Sigmoid colon (tissue), 7 donors: ENCODE measurements around the gene C14orf39. TPM values are rescaled to one million over a fixed set of nuclear protein-coding genes. Genes with fewer than 3 reads are reported as not detected.
"Not testable (repeated sequence)": the region's sequence is repeated elsewhere in the genome, so short reads cannot be mapped to it uniquely, and the experiment has no call there.

ENCODE experiments used
- DNase-seq: peaks from one replicate; pipeline ENCODE4 v3.0.0-alpha.2; 2019
- H3K27ac ChIP-seq, 4 donors: fragments of 200-600 bp; sonication (generic); one replicate each; pipeline ENCODE4 v1.5.1; 2016 to 2019; ENCODE audit warnings: mild to moderate bottlenecking in 1 of 4
- H3K27me3 ChIP-seq, 3 donors: fragments of 200-600 bp; sonication (generic); one replicate each; pipeline ENCODE4 v1.5.1; 2019; ENCODE audit warnings: mild to moderate bottlenecking in 1 of 3
- H3K36me3 ChIP-seq, 4 donors: fragments of 200-600 bp; sonication (generic); one replicate each; pipeline ENCODE4 v1.5.1; 2016 to 2019
- H3K4me1 ChIP-seq, 4 donors: fragments of 200-600 bp; sonication (generic); one replicate each; pipeline ENCODE4 v1.5.1; 2017 to 2019
- H3K4me3 ChIP-seq, 4 donors: fragments of 200-600 bp; sonication (generic); one replicate each; pipeline ENCODE4 v1.5.1; 2017 to 2019; ENCODE audit warnings: mild to moderate bottlenecking in 2 of 4, moderate library complexity in 1 of 4
- H3K9me3 ChIP-seq, 4 donors: fragments of 200-600 bp in 3 of 4; sonication (generic) in 3 of 4; one replicate each; pipeline versions ENCODE4 v1.5.1 to v1.6.1; 2013 to 2019
- CTCF ChIP-seq, 4 experiments: fragments of 450-650 bp in 3 of 4; fragments of 200-600 bp in 1 of 4; IDR thresholded peaks; one replicate each; pipeline ENCODE4 v1.5.1; 2016 to 2019; ENCODE audit warnings: antibody characterized with exemption in 4 of 4, mild to moderate bottlenecking in 3 of 4, moderate library complexity in 2 of 4
- EP300 ChIP-seq, 4 donors: sonication (generic); formaldehyde crosslinking; IDR thresholded peaks; one replicate each; pipeline ENCODE4 v1.6.1; 2017; ENCODE audit warnings: antibody characterized with exemption in 4 of 4
- POLR2A ChIP-seq, 2 donors: fragments of 450-650 bp; IDR thresholded peaks; one replicate each; pipeline ENCODE4 v1.6.1; 2016; ENCODE audit warnings: antibody characterized with exemption in 2 of 2, mild to moderate bottlenecking in 2 of 2, moderate library complexity in 2 of 2
- POLR2AphosphoS5 ChIP-seq, 4 donors: sonication (generic); formaldehyde crosslinking; IDR thresholded peaks; one replicate each; pipeline ENCODE4 v1.6.1; 2017; ENCODE audit warnings: antibody characterized with exemption in 4 of 4
- WGBS, 2 donors: extraction: QIAGEN DNeasy Blood & Tissue Kit; methylation state at CpG; one replicate each; pipeline ENCODE4 v1.1.7; 2013; 5-methylcytosine and 5-hydroxymethylcytosine counted together
- intact Hi-C: fragments of 100-400 bp; cut with DNase I; formaldehyde crosslinking; loops from one replicate; pipeline ENCODE4 v1.15.1; 2023
- polyA plus RNA-seq, 3 donors: library from polyadenylated mRNA; stranded (reverse); fragments of 200-250 nt; gene quantifications; one replicate each; pipeline ENCODE4 v1.2.3, GENCODE V29; 2013
- total RNA-seq, 4 donors: library from RNA; depleted of rRNA; stranded (reverse); fragments of >200 nt; gene quantifications; one replicate each; pipeline ENCODE4 v1.1.0, GENCODE V29; 2016
- donor health status: healthy with polysubstance abuse.
- donor health status: Bipolar disorder and iron deficiency.
- donor health status: healthy.

The C14orf39 gene
- total and polyA plus RNA-seq, 7 donors = 0.16 to 1.6 (median 0.36) TPM; not detected in 4

- Histone ChIP-seq H3K4me3 (no peak overlapping the region), H3K36me3 (no peaks in the 10 kb centered on the region), H3K9me3 (no peaks in the 10 kb centered on the region), H3K4me1 (no peaks in the 10 kb centered on the region), H3K27ac (no peak overlapping the region), H3K27me3 (peaks cover 0 to 33% (median 0%) of the 10 kb centered on the region in 3 donors)
- no peak for DNase-seq
- intact Hi-C loops = no loop called here
- 24 to 65% methylated on average over 1 of the region's 1 CpG for WGBS, 2 donors
- TF ChIP-seq POLR2AphosphoS5 (IDR thresholded peaks at IDR 0.05) = no peak
- no peak for TF ChIP-seq EP300 (IDR thresholded peaks at IDR 0.05)
- no peak for TF ChIP-seq POLR2A (IDR thresholded peaks at IDR 0.05)
Observed at GRCh38 chr14:60495946-60496345, 10.1 kb upstream of the C14orf39 start.

GRCh38 chr14:60490270-60490669 lies 4.4 kb upstream of the C14orf39 start:
- H3K9me3 ChIP-seq = no peaks in the 10 kb centered on the region
- 91 to 96% methylated on average over 3 of the region's 3 CpGs for WGBS, 2 donors
- H3K27me3 ChIP-seq = peaks cover 9 to 50% (median 25%) of the 10 kb centered on the region in 3 donors
- no peak for DNase-seq
- TF ChIP-seq CTCF (IDR thresholded peaks at IDR 0.05) (no peak), EP300 (IDR thresholded peaks at IDR 0.05) (no peak), POLR2AphosphoS5 (IDR thresholded peaks at IDR 0.05) (no peak), POLR2A (IDR thresholded peaks at IDR 0.05) (no peak)
- H3K4me3 ChIP-seq = no peak overlapping the region
- H3K27ac ChIP-seq = no peak overlapping the region
- intact Hi-C loops = no loop called here
- H3K36me3 ChIP-seq = no peaks in the 10 kb centered on the region
- peaks cover 0 to 8% (median 8%) of the 10 kb centered on the region in 4 donors for H3K4me1 ChIP-seq

GRCh38 chr14:60488175-60488574 lies 2.3 kb upstream of the C14orf39 start:
- H3K27me3 ChIP-seq = peaks cover 12 to 62% (median 30%) of the 10 kb centered on the region in 3 donors
- no peak overlapping the region for H3K4me3 ChIP-seq
- intact Hi-C loops = no loop called here
- no peaks in the 10 kb centered on the region for H3K9me3 ChIP-seq
- H3K27ac ChIP-seq = no peak overlapping the region
- TF ChIP-seq EP300 (IDR thresholded peaks at IDR 0.05) = no peak
- TF ChIP-seq POLR2AphosphoS5 (IDR thresholded peaks at IDR 0.05) = no peak
- DNase-seq = no peak
- no peaks in the 10 kb centered on the region for H3K36me3 ChIP-seq
- peaks cover 0 to 9% (median 8%) of the 10 kb centered on the region in 4 donors for H3K4me1 ChIP-seq

GRCh38 chr14:60487211-60487610 lies 1.3 kb upstream of the C14orf39 start:
- TF ChIP-seq POLR2AphosphoS5 (IDR thresholded peaks at IDR 0.05) (no peak), CTCF (IDR thresholded peaks at IDR 0.05) (no peak), POLR2A (IDR thresholded peaks at IDR 0.05) (no peak), EP300 (IDR thresholded peaks at IDR 0.05) (no peak)
- H3K9me3 ChIP-seq = no peaks in the 10 kb centered on the region
- no peak for DNase-seq
- H3K27me3 ChIP-seq = peaks cover 12 to 62% (median 30%) of the 10 kb centered on the region in 3 donors
- H3K4me1 ChIP-seq = peaks cover 0 to 9% (median 8%) of the 10 kb centered on the region in 4 donors
- no peak overlapping the region for H3K4me3 ChIP-seq
- 33 to 37% methylated on average over 2 of the region's 2 CpGs for WGBS, 2 donors
- intact Hi-C loops = no loop called here
- no peaks in the 10 kb centered on the region for H3K36me3 ChIP-seq
- H3K27ac ChIP-seq = no peak overlapping the region

- no peak for DNase-seq
Observed at GRCh38 chr14:60485057-60485597, 736 bp downstream of the C14orf39 start.

GRCh38 chr14:60482743-60483142 lies 3.1 kb downstream of the C14orf39 start:
- H3K27ac ChIP-seq = no peak overlapping the region
- peaks cover 0 to 9% (median 8%) of the 10 kb centered on the region in 4 donors for H3K4me1 ChIP-seq

More at GRCh38 chr14:60485057-60485597, 736 bp downstream of the C14orf39 start:
- WGBS, 2 donors = 9 to 25% methylated on average over 25 of the region's 25 CpGs
- peak overlapping the region in 3 of 4 donors; percentile 37 to 51 (median 39) for H3K4me3 ChIP-seq
- H3K27ac ChIP-seq = no peak overlapping the region
- intact Hi-C loops = no loop called here
- H3K27me3 ChIP-seq = peaks cover 12 to 62% (median 30%) of the 10 kb centered on the region in 3 donors
- TF ChIP-seq EP300 (IDR thresholded peaks at IDR 0.05) = no peak
- H3K36me3 ChIP-seq = no peaks in the 10 kb centered on the region
- peaks cover 0 to 4% (median 2%) of the 10 kb centered on the region in 4 donors for H3K9me3 ChIP-seq
- peaks cover 0 to 9% (median 8%) of the 10 kb centered on the region in 4 donors for H3K4me1 ChIP-seq

GRCh38 chr14:60480248-60480647 lies 5.6 kb downstream of the C14orf39 start:
- peaks cover 3 to 22% (median 5%) of the 10 kb centered on the region in 3 donors for H3K27me3 ChIP-seq
- intact Hi-C loops, H3K27ac ChIP-seq, DNase-seq, H3K36me3 ChIP-seq, H3K9me3 ChIP-seq, H3K4me1 ChIP-seq, H3K4me3 ChIP-seq: not testable (repeated sequence)
- WGBS, 2 donors = 93 to 96% methylated on average over 7 of the region's 7 CpGs

More at GRCh38 chr14:60482743-60483142, 3.1 kb downstream of the C14orf39 start:
- intact Hi-C loops = no loop called here
- DNase-seq = no peak
- H3K36me3 ChIP-seq = no peaks in the 10 kb centered on the region
- no peak overlapping the region for H3K4me3 ChIP-seq
- TF ChIP-seq EP300 (IDR thresholded peaks at IDR 0.05) (no peak), POLR2AphosphoS5 (IDR thresholded peaks at IDR 0.05) (no peak), POLR2A (IDR thresholded peaks at IDR 0.05) (no peak), CTCF (IDR thresholded peaks at IDR 0.05) (no peak)
- H3K27me3 ChIP-seq = peaks cover 12 to 43% (median 27%) of the 10 kb centered on the region in 3 donors
- 9 to 62% methylated on average over 1 of the region's 1 CpG for WGBS, 2 donors
- H3K9me3 ChIP-seq = peaks cover 0 to 6% (median 3%) of the 10 kb centered on the region in 4 donors
